ENCODE data around the gene TLE6.

GRCh38 chr19:2984215-2984528, 6.8 kb downstream of the TLE6 start:
- TF ChIP-seq CTCF (IDR thresholded peaks at IDR 0.05) (no peak), EP300 (IDR thresholded peaks at IDR 0.05) (no peak), POLR2A (IDR thresholded peaks at IDR 0.05) (no peak)

Measured in tibial nerve (tissue), 4 donors.